NB4 (cell line): ENCODE results near the gene ZFAND3.

Experiments used
- DNase-seq: peaks from one replicate; pipeline ENCODE4 v3.0.0; 2010; ENCODE audit warnings: low read depth
- H3K4me3 ChIP-seq: one replicate; pipeline ENCODE4 v1.5.1; 2011; ENCODE audit warnings: mild to moderate bottlenecking, low read depth, low read length, moderate library complexity
- CTCF ChIP-seq: IDR thresholded peaks from one replicate; pipeline ENCODE4 v1.5.1; 2012; ENCODE audit warnings: low read depth, low read length
- MAX ChIP-seq: IDR thresholded peaks from 2 replicates; pipeline ENCODE4 v1.6.1; 2011; ENCODE audit warnings: low read depth, low read length
- MYC ChIP-seq: IDR thresholded peaks from 2 replicates; pipeline ENCODE4 v1.6.1; 2011; ENCODE audit warnings: low read depth, low read length
- POLR2A ChIP-seq: IDR thresholded peaks from 2 replicates; pipeline ENCODE4 v1.6.1; 2011; ENCODE audit warnings: mild to moderate bottlenecking; ENCODE audit not compliant: insufficient read length; ENCODE audit errors: extremely low read depth

The ZFAND3 gene

DNA sequence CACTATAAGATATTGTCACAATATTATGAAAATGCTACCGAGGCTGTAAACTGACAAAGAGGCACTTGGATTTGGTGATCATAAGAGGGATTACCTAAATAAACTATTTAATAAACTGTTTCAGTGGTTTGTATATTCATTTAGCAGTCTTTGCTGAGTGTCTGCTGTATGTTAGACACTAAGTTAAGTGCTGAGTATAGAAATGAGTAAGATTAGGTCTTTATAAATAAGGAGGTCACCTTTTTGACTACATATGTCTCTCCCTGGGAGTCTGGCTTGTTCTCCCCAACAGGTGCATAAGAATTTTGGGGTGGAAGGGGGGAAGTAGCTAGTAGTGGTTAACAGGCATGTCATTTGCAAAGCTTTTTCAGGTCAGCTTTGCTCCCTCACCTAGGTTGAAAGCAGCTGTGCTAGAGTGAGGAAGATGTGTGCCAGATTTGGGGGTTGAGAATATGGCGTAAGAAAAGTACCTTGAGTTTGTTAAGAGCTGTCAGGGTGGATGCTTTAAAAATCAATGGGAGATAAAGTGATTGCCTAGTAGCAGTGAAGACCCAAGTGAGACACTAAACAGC is 246.3 kb downstream of the ZFAND3 start:
- no peak overlapping the region for H3K4me3 ChIP-seq
- no peak for TF ChIP-seq CTCF
- no peak for TF ChIP-seq MAX
- TF ChIP-seq POLR2A, result no peak
- TF ChIP-seq MYC, result no peak
- DNase-seq, result no peak

GRCh38 chr6:38067263-38067980 is 247.9 kb downstream of the ZFAND3 start:
- DNase-seq, result no peak
- H3K4me3 ChIP-seq, result no peak overlapping the region
- no peak for TF ChIP-seq CTCF
- TF ChIP-seq MAX, result no peak
- TF ChIP-seq POLR2A, result no peak
- TF ChIP-seq MYC, result no peak

GRCh38 chr6:38068854-38069590 is 249.5 kb downstream of the ZFAND3 start:
- DNase-seq, result no peak
- TF ChIP-seq POLR2A (no peak), MAX (no peak), MYC (no peak), CTCF (no peak)
- no peak overlapping the region for H3K4me3 ChIP-seq

DNA sequence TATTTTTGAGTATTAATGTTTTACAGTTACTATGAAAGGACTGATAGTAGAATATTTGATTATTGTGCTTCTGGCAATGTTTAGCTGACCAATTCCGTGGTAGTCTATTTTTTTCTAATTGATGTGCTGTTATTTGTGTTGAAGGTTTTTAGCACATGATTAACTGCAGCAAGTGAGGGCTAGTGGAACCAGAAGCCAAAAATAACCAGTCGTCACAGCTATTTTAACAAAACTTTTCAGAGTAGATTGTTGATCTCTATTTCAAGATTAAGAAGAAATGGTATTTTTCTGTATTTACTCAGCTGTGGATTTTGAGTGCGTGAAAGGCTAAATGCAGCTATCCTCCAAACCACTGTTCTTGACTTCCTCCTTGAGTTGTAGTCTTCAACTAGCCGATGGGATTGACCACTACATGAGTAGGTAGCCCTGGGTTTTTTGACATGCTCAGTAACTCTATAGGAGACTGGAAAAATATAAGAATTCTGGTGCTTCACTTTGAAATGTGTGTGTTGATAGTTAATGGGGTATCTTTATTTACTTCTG is 258.0 kb downstream of the ZFAND3 start:
- no peak overlapping the region for H3K4me3 ChIP-seq
- TF ChIP-seq CTCF (no peak), MYC (no peak), POLR2A (no peak), MAX (no peak)
- DNase-seq, result no peak

- DNase-seq, result no peak
- TF ChIP-seq CTCF (no peak), MAX (no peak), MYC (no peak), POLR2A (no peak)
- no peak overlapping the region for H3K4me3 ChIP-seq
These were observed 259.1 kb downstream of the ZFAND3 start for GRCh38 chr6:38078671-38079070.
